ENCODE measurements around the gene CCDC15.
"Not testable (repeated sequence)": the region's sequence is repeated elsewhere in the genome, so short reads cannot be mapped to it uniquely, and the experiment has no call there.

CCDC15 gene

DNA sequence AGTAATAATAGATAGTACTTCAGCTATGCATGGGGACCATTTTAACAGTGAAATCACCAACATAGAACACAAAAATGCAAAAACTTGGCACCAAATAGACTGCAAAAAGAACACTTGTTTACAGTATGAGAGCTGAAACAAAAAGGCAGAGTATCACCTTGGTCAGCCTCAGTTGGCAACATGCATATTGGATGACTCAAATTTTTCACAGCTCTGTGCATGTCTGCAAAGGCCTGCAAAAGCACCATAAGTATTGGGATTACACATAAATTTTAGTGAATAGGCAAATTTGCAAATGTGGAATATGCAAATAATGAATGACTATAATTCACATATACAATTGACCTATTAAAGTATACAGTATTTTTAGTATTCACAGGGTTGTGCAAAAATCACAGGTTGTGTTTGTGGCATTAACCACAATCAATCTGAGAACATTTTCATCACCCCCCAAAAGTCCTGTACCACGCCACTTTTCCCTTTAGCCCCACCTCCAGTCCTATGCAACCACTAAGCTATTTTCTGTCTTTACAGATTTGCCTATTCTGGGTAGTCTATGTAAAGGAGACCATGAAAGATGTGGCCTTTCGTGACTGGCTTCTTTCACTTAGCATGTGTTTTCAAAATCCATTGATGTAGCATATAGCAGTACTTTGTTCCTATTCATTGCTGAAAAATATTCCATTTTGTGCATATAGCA, 47.2 kb downstream of the CCDC15 start:
- no peak for DNase-seq

DNA sequence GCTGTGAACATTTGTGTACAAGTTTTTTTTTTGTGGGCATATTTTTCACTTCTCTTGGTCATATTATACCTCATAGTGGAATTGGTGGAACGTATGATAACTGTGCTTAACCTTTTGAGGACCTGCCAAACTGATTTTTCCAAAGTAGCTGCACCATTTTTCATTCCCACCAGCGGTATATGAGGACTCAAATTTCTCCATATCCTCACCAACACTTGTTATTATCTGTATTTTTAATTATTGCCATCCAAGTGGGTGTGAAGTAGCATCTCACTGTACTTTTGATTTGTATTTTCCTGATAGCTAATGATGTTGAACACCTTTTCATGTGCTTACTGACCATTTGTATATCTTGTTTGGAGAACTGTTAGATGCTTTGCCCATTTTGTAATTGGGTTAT, 47.8 kb downstream of the CCDC15 start:
- no peak for DNase-seq

DNA sequence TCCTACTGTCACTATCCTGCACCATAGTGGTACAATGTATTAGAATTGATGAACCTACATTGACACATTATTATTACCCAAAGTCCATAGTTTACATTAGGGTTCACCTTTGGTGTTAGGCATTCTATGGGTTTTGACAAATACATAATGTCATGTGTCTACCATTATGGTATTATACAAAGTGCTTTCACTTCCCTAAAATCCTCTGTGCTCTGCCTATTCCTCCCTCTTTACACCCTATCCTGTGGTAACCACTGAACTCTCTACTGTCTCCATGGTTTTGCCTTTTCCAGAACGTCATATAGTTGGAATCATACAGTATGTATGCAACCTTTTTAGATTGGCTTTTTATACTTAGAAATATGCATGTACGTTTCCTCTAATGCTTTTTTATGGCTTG, 51.5 kb downstream of the CCDC15 start:
- DNase-seq = no peak

DNA sequence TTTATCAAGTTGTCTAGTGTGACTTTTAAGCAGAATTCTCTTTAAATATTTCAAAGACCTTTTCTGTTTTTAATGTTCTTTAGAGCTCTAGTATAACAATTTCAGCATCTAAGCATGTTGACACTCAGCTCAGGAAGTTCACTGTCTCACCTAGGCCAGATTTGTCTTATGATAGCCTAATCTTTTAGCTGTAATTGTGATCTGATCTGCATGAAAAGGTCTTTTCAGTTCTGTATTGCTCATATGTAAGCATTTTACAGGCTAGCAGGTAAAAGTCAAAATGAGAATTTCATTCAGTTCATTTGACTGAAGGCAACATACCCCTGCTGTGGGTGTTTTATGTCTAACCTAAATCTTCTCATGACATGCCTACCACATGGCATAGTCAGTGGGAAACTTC, 62.4 kb downstream of the CCDC15 start:
- no peak for DNase-seq

DNA sequence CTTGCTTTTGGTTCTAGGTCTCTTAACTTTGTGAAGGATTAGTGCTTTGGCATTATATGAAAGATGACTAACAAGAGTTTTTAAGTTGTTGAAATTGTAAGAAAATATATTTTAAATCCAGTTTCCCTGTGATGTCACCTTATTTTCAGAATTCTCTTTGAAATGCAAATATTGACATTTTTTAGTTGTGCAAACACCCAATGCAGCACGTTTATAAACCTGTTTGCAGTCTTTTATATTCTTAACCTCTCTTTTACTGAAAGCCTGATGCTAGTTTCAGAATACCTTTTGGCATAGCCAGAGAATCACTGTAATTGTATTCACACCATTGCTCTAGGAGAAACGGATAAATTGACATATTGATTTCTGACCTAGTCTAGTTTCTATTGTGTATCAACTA, 66.3 kb downstream of the CCDC15 start:
- no peak for DNase-seq

DNA sequence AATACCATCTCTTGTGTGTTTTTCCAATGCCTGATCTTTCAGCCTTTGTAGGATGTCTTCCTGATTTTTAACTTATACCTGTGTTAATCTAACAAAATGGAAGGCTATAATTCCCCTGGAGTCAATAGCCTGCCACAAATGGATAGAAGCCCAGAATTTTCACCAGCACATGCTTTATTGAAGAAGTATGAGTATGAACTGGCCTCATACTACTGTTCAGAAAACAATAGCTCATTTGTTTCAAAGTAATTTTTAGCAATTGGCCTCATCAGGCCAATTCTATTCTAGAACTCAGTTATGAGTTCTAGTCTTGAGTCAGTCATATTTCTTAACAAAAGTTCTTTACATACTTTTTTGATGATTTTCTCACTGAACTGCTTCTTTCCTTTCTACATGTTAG, 68.5 kb downstream of the CCDC15 start:
- no peak for DNase-seq

DNA sequence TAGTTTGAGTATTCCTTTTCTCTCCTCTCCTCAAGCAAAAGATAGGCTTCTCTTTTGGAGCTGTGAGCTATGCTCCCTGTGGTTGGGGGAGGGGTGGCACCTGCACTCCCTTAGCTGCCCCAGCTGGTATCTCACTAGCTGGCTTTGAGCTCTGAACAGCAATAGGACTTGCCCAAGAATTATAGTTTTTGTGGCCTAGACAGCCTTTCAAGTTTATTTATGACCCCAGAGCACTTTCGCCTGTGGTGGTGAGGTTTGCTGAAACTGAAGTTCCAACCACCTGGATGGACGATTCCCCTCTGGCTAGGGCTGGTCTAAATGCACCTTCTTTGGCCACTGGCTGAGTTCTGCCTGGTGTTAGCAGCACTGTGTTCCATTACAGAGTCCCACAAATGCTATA, 72.0 kb downstream of the CCDC15 start:
- DNase-seq = no peak

DNA sequence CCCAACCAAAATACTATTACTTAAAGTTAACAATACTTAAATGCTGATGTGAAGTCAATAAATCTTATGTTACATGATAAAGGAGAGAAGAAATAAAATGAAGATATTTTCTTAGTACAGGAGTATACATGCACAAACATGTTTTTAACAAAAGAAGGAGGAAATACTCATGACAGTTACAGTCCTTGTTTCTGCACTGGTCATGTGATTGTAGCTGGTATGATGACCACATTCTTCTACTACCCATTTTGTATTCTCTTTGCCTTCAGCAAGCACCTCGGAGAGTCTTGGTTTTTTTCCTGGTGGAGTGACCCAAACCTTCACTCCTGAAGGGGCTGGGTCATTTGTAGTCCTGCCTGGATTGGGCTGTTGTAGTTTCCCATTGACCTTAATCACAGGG, 75.4 kb downstream of the CCDC15 start:
- not testable (repeated sequence) for DNase-seq

DNA sequence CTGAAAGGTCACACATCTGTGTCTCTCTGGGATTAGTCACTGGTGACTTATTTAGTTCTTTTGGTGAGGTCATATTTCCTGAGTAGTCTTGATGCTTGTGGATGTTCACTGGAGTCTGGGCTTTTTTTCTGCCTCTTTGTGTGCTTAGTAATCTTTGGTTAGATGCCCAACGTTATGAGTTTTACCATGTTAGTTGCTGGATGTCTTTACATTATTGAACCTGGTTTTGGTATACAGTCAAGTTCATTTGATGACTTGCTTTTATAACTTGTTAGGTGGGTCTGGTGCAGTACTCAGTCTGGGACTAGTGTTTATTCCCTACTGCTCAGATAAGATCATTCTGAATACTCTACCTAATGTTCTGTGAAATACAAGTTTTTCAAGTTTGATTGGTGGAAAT, 82.9 kb downstream of the CCDC15 start:
- DNase-seq = no peak

DNA sequence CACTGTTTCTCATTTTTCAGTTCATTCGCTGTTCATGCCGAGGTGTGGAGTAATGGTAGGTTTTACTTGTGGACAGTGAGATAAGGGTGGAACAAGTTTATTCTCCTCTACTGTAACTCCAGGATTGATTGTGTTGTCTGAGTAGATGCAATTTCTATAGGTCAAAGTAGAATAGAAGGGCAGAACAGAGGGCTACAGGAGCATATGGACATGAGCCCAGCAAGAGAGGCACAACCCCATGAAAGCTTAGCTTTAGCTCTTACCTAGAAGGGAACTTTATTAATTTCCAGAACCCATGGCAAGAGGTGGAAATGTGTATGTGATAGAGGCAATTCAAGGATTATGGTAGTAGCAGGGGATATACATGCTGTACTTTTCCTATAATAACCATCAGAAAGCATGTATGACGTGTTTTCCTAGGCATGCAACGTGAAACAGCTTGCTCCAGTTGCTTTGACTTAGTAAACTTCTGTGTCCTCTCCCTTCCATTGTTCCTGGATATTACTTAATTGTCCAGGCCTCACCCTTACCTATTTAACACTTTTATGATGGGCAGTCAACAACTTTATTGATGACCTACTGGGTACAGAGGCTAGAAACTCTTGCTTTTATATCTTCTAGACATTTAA, 95.3 kb downstream of the CCDC15 start:
- DNase-seq = no peak

DNA sequence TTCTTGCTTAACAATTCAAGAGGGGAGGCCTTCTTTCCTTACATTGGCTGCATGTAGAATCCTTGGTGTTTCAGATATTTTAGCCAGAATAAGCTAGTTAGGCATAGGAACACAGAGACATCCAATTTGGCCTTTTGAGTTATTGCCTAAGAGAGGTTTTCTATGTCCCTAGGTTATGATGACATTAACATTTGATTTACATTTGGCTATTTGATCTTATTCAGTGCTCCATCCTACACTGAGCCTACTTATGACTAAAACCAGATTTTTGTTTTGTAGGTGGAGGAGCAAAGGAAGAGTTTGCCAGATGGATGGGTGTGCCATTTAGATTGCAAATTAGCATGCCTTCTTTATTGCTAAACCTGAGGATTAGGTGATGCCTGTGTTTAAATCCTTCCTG, 98.0 kb downstream of the CCDC15 start:
- no peak for DNase-seq

DNA sequence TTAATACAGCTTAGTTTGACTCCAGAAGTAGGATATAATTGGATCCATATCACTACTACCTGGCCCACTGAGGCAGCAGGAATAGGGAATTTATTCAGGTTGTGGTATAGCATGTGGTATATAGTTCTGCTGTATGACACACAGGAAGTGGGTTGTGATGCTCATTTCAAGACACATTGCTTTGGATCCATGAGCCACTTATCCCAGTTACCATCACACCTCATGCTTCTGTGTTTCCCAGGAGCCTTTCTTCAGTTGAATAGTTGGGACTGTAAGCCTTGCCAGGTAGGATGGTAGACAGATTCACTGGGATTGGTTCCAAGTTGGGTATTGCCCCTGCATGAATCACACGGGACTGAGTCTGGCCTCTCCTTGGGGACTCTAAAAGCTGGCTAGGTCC, 99.2 kb downstream of the CCDC15 start:
- no peak for DNase-seq

DNA sequence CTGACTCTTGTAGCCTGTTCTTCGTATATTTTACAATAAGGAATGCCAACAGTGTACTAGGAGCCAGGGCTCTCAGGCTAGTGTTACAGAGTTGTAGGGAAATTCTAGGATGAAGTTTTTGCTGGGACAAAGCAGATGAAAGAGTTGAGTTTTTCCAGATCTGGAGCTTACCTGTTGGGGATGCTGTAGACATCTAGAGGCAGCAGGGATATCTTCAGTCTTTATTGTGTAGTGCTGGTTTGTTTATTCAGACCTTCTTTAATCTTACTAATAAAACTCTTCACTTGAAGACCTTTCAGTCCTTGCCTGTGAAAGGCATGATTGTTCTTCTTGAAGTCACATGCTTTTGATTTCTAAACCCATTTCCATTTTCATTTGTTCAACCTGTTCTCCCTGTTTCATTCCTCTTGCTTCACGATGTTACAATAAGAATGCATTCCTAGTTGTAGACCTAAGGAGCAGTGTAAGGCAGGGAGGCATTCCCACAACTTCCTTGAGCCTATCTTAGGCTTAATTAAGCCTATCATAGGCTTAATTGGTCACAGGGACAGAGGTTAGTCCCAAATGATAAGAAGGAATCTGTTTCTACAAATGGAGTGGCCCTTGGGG, 101.2 kb downstream of the CCDC15 start:
- DNase-seq = no peak

DNA sequence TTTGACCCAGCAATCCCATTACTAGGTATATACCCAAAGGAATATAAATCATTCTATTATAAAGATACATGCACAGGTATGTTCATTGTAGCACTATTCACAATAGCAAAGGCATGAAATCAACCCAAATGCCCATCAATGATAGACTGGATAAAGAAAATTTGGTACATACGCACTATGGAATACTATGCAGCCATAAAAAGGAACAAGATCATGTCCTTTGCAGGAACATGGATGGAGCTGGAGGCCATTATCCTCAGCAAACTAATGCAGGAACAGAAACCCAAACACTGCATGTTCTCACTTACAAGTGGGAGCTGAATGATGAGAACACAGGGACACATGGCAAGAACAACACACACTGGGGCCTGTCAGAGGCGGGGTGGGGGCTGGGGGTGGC, 102.1 kb downstream of the CCDC15 start:
- not testable (repeated sequence) for DNase-seq

DNA sequence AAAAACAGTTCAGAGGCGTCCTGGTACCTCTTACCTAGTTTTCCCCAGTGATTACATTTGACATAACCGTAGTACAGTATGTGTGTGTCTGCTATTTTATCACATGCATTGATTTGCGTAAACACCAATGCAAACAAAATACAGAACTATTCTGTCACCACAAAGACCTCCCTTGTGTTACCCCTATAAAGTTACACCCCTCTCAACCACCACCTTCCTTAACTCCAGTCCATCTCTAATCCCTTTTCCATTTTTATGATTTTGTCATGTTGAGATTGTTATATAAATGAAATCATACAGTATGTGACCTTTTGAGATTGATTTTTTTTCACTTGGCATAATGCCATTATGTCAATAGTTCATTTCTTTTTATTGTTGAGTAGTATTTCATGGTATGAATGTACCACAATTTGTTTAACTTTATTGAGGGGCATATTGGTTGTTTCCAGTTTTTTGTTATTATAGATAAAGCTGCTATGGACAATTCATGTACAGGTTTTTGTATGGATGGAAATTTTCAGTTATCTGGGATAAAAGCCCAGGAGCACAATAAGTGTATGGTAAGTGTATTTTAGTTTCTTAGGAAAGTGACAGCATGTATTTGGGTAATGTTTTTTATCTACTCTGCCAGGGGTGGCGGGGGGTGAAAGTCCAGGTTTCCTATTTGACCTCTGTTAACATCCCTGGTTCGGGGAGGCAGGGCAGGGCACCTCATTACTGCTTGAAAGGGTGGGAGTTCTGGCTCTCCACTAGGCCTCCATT, 103.1 kb downstream of the CCDC15 start:
- DNase-seq = no peak

DNA sequence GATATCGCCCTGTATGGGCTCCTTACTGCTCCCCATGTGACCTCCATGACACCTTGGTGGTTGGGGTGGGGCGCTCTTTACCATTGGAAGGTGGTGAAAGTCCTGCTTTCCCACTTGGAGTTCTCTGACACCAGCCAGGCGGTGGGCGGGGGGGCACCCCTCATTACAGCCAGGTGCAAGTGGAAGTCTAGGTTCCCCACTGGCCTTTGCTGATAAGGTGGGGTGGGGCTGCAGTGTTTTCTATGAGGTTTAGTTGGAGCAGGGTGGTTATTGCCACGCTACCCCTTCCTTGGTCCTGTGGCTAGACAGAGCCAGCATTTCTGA, 103.7 kb downstream of the CCDC15 start:
- no peak for DNase-seq

DNA sequence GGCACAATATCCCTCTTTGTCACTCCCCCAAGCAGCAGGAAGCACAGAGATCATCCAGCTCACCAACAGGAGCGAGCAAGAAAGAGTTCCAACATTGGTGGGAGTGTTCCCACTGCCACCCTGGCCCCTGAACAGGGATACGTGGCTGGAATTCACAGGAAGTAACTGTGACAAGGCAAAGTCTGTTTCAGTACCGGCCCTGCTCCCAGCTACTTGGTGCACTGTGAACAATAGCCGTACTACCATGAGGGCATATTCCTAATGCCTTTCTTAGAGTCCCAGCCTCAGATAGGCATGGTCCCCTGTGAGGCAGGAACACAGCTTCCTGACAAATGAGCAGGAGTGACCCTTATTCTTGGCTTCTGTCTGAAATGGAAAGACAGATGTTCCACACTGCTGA, 107.3 kb downstream of the CCDC15 start:
- DNase-seq = no peak

DNA sequence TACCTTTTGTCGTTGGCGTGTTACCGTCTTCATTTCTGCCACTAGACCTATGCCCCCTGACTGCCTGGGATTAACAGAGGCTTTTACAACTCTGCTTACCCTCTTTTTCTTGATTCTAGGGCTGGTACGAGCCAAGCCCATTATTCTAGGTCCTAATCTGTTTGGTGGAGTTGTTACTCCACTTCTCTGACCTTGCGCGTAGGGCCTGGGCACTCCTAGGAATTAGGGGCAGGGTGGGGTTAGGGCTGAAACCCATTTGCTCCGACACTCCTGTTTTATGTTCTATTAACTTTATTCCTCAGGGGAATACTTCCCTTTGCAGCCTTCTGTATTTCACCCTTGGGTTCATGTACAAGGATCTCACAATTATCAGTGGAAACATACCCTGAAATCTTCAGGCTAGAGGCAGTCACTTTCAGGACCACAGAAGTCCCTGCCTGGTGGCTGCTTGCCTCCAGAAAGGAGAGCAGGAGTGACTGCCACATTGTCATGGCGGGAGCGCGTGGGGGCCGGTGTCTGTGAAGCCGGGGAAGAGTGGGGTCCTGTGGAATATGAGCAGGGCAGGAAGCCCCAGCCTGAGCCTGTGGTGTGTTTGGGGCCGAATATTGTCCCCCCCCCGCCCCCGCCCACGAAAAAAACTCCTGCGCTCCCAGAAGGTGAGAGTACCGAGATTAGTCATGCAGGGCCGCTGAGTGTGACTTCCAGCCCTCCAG, 108.4 kb downstream of the CCDC15 start:
- no peak for DNase-seq

DNA sequence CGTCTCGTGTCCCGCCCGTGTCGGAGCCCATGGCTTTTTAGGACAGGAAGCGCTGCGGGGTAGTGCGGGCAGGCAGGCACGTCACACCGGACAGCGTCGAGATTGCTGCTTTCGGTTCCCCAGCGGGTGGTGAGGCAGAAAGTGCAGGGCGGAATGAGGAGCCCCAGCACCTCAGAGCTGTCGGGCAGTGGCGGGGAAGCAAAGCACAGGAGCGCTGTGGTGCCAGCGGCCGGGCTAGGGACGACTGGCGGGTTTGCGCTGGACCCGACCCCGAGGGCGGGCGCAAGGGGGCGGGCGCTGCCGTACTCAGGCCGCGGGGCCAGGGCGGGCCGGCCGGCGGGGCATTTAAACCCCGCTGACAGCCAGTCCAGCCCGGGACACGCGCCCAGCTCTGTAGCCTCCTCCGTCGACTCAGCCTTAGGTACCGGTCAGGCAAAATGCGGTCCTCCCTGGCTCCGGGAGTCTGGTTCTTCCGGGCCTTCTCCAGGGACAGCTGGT, 109.0 kb downstream of the CCDC15 start, which contains the start of gene SLC37A2:
SLC37A2 (plus strand) TSS at position 375 of the 498 bp plus-strand sequence; CDS start at position 438, 63 bp downstream.
- DNase-seq = no peak

DNA sequence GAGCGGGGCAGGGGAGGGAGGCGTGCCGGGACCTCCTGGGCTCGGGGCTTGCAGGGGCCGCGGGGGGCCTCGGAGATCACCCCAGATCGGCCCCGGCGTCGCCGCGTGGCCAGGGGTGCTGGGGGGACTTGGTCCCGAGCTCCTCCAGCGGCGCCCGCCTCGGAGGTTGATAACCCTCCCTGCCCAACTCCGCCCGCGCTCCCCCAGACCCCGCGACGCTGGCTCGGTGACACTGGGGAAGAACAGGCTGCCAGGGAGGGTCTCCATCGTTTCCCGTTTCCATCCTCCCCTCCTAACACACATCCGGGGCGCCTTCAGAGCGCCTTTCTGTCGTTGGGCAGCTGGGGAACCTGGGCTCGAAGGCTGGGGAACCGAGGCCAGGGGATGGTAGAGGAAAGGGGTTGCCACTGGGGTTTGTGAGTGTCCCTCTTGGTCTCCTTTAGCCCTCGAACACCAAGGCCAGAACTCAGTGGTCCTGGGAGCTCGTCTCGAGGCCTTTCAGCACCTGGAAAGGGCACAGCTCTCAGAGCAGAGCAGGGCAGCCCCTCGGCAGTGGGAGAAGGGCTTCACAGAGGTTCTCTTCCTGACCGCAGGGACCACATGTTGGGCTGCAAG, 109.5 kb downstream of the CCDC15 start:
- DNase-seq = no peak

DNA sequence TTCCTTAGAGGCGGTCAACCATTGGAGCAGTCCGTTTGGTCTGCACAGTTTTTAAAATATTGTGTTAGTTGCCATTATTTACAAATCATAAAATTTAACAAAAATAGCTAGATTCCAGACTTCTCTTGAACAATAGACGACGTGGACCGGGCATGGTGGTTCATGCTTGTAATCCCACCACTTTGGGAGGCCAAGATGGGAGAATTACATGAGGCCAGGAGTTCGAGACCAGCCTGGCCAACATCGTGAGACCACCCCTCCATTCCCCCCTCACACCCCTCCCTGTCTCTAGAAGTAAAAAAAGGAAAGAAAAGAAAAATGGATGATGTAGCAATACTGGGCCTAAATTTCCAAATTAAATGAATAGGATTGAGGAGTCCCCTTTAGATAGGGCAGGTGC, 110.1 kb downstream of the CCDC15 start:
- no peak for DNase-seq

DNA sequence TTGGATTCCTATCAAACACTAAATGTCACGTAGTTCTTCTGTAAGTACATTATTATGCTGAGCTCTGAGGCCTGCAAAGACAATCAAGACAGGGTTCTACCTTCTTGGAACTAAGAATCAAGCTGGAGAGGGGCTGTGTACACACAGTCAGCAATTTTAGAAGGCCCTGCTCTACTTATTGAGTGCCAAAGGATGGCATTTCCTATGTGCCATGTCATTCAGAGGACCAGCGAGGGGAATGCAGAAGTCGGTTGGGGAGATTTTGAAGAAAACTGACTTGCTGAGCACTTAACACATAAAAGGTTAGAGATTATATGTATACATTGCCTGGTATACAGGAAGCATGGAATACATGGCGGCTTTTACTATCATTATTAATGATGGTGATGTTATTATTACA, 114.4 kb downstream of the CCDC15 start:
- DNase-seq = no peak

DNA sequence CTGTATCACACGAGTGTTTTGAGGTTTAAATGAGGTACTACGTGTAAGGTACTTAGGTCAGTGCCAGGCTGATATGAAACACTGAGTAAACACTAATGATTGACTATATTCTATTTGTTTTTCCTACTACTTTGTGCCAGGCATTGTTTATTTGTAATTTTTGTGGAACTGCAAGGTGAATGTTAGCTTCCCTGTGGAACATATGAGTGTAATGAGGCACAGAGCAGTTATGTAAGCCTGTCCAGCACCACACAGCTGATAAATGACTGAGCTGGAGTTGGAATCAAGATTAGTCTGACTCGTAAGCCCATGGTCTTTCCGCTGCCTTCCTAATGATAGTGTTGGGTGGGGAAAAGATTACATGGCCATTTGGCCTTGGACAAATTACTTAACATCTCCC, 115.0 kb downstream of the CCDC15 start:
- DNase-seq = no peak
